Activated naive CD4-positive, alpha-beta T cell (primary cell): Measurements from ENCODE around the gene RAB10.
"Not testable (repeated sequence)": the region's sequence is repeated elsewhere in the genome, so short reads cannot be mapped to it uniquely, and the experiment has no call there.

Experiments used
- DNase-seq, 4 experiments: peaks; one replicate each; lab custom pipeline; 2025; lab: John Stamatoyannopoulos, UW

RAB10 gene

DNA sequence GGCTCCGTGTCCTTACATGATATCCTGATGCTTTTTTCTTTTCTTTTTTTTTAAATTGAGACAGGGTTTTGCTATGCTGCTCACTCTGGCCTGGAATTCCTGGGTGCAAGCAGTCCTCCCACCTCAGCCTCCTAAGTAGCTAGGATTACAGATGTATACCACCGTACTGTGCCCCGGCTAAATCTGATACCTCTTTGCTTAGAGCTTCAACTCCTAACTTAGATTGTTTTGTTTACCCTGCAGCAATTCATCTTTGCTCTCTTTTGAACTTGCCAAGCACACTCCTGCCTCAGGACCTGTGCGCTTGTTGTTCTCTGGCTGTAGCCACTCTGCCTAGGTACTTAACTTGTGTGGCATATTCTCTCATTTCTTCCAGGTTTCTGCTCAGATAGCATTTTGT is 24.5 kb downstream of the RAB10 start:
- DNase-seq: no peak

DNA sequence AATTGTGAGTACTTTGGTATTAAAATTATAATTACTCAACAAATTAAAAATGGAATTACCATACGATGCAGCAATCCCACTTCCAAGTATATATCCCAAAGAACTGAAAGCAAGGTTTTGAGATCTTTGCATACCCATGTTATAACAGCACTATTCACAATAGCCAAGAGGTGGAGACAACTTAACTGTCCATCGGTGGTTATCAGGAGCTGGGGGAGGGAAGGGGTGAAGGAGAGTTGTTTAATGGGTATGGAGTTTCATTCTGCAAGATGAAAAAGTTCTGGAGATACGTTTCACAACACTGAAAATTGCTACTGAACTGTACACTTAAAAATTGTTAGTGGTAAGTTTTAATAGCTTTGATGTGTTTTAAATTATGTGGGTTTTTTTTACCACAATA is 25.7 kb downstream of the RAB10 start:
- DNase-seq: no peak

DNA sequence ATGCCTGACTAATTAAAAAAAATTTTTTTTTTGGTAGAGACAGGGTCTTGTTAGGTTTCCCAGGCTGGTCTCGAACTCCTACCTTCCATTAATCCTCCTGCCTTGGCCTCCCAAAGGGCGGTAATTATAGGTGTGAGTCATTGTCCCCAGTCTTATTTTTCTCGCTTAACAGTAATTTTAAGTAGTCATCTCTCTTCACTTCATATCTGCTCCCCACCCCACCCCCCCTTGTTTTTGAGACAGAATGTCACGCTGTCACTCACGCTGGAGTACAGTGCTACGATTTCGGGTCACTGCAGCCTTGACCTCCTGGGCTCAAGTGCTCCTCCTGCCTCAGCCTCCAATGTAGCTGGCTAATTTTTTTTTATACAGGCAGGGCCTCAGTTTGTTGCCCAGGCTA is 27.7 kb downstream of the RAB10 start:
- no peak for DNase-seq

DNA sequence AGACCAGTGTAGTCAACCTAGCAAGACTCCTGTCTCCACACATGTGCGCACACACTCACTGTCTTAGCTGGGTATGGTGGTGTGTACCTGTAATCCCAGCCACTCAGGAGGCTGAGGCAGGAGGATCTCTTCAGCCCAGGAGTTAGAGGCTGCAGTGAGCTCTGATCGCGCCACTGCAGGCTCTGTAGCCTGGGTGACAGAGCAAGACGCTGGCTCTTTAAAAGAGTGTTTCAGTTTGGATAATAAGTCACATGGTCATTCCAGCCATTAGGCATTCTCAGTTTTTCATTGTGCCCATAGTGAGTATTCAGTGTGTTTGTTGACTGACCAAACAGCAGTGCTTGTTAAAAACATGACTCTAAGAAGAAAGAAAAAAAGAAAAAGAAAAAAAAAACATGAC is 31.0 kb downstream of the RAB10 start:
- no peak for DNase-seq

DNA sequence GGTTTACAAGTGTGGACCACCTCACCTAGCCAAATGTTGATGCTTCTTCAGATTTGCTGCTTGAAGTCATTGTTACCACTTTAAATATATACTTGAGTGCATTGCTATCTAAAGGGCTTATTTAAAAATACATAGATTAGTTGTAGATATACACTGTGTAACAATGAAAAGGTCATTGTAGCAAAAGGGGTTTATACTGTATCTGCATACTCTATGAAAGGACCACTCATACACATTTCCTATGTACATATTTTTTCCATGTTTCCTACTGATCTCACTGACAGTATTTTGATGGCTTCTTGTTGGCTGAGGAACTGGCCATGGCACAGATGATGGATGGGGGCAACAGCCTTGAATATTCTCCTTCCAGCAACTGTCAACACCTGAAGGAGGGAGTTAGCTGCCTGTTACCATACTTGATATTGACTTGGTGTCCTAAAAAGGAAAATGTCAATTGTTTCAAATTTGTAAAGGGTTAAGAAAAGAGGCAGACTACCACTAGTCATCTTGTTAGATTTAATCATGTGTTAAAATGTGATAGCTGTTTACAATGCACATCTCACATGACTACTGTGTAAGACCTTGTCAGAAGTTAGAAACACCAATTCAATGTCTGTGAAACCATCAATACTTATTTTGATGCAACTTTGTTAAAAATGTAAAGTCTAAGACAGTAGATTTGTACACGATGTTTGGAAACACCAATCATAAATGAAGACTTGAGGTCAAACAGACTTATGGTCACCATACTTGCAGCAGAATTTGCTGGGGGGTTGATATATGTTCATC is 33.5 kb downstream of the RAB10 start:
- DNase-seq: no peak

DNA sequence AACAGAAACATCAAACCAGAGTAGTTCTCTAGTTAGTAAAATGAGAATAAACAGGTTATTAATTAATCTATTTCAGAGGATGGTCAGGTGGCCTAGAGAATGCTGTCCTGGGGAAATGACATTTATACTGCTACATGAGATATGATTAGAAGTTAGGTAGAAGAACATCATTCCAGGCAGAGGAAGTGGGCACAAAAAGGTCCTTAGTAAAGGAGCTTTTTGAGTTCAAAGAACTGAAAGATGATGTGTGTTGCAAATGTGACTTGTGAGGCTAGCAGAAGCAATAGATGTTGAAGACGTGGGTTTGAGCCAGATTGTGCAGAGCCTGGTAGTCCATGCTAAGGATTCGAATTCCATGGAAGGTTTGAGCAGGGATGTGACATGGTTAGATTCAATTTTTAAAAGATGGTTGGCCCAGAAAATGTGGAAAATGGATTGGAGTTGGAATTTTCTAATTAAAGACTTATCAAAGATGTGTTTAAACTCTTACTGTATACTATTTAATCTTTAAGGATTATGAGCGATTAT is 34.2 kb downstream of the RAB10 start:
- no peak for DNase-seq

DNA sequence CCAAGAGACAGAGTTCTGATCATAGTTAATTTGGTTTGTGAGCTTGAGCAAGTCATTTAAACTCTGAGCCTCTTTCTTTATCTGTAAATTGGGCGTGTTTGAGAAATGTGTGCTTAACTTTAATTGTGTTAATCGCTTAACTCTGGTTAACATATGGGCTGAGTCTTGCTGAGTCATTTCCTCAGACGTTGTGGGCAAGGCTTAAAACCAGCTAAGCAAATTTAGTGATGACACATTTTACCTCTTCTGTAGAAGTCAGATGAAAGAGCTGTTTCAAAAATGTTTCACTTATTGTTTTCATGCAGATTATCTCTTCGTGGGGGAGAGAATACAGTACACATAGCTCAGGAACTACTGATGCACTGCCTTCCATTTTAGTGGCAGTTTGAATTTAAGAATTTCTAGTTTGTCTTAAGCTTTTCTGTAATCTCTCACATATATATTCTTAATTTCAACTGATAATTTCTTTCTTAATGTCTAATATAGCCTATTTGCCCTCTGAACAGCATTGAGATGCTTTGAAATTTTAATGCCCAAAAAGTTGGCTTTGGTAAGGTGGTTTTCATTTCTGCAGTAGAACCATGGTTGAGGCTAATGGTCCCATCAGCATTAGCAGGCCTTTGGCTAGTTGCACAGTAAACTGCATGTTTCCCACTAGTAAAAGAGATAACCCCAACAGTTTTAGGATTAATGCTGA is 34.9 kb downstream of the RAB10 start:
- DNase-seq: no peak

DNA sequence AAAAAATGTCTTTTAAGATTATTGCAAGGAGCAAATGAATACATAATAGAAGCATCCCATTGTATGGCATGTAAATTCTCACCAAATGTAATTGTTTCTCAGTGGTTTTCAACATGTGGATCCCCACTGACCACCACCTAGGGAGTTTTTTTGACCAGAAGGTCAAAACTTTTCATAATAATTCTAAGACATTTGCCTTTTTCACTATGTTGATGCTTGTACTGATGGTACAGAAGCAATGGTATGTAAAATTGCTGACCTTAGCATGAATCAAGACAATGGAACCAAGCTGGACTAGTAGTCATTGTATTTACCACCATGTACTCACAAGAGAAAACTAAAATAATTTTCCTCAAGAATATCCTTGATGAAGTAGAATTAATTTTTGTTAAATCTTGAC is 36.8 kb downstream of the RAB10 start:
- DNase-seq: no peak

DNA sequence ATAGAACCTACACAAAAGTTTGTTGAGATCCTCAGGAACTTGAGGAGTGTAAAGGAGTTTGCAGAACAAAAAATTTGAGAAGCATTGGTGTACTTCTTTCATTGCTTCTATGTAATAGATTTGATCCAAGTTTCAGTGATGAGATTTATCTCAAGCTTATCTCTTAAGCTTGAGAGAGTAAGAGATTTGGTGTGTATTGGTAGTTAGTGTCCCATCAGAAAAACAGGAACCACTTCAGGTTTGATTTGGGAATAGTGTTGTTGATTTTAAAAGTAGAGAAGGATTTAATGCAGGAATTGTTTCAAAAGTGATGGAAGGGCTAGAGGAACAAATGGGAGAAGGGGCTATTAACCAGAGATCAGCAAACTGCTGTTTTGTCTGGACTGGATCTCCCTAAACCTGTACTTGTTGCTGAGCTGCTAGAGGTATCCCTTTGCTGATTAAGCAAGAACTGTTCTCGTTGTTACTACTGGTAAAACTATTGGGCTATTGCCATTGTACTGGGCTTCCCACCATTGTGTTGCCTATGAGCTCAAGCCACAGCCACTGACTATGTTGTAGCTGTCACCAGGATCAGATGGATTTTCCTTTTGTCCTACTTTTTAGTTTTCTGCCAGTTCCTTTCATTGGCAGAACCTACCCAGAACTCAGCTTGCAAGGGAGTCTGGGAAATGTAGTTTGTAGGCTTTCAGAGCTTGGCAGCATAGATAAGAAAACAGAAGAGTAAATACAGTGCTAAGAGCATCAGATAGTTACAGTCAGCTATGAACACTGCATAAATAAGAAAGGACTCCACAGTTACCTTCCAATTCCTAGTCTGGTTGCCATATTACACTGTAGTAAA is 39.3 kb downstream of the RAB10 start:
- DNase-seq: no peak

DNA sequence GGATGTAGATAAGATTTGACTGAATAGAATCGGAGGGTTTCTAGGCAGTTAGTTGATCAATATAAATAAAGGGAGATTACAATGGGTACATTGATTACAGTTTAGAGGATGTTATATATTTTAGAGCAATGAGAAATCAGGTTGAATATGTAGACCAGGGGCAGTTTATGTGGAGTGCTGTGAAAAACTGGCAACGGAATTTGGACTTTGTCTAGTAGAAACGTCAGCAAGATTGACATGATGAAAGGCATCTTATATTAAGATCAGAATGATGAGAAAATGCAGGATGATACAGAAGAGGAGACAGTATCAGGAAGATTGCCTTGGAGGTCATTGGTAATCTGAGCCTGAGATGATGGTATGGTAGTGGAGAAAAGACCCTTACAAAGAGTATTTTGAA is 39.9 kb downstream of the RAB10 start:
- no peak for DNase-seq

DNA sequence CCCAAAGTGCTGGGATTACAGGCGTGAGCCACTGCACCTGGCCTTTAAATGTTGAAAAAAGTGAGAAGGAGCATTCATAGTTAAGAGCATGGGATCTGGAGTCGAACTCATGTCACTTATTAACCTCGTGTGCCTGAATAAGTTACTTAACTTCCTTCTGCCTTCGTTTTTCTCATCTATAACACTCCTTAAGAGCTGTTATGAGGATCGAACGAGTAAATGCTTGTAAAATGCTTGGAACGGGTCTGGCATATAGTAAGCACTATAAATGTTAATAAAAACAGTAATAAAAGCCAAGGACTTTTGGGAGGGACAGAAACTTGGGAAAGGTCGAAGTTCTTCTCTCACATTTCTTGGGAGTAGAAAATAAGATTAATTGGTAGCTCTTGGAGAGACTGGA is 40.8 kb downstream of the RAB10 start:
- DNase-seq: no peak

DNA sequence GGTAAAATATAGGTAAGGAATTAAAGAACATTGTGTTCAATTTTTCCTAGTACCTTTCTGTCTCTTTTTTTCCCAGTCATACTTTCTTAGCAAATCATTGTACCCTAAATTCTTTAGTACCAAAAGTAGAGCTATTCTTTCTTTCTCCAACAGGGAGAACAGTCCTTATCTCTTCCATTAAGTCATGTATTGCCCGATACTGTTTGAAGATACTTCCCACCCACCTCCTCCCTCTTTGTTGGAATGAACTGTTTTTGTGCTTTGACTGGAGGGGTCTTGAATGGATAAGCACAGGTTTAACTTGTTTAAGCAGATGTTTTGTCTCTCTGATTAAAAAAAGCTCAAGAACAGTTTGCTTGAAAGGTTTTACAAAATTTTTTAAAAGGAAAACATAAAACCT is 41.3 kb downstream of the RAB10 start:
- DNase-seq: no peak

DNA sequence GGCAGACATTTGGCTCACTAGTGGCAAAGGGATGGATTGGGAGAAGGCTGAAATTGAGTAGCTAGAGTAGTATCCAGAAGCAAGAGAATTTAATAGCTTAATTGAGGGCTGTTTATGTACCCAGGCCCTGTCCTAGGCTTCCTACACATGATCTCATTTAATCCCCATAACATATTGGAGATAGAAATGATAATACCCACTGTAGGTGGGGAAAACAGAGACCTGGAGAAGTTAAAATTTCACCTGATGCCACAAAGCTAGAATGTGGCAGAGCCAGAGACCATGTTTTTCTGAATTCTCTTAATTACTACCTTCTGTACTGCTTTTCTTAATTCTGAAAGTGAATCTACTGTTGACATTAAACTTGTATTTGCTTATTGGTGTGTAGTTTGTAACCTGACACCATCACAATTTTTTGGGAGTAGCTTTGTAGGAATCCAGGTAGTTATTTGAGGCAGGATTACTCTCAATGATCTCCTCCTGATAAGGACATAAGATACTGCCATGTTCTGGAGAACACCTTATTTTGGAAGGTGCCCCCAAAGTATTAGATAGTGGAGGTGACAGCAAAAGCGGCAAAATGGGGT is 42.2 kb downstream of the RAB10 start:
- DNase-seq: no peak

DNA sequence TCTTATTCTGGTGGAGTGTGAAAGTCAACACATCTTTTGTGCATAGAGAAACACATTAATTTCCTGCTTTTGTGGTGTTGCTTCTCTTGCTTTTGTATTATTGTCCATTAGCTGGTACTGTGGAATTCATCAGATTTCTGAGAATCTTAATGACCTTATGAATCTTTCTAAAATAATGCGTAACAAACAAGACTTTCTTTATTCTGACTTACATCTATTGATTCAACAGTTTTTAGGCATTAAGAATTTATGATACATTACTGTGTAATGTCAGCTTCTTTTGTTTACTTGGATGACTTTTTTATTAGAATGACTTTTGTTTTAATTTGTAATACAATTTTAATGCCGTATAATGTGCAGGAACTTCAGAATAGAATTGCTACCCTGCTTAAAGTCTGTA is 43.4 kb downstream of the RAB10 start:
- no peak for DNase-seq

DNA sequence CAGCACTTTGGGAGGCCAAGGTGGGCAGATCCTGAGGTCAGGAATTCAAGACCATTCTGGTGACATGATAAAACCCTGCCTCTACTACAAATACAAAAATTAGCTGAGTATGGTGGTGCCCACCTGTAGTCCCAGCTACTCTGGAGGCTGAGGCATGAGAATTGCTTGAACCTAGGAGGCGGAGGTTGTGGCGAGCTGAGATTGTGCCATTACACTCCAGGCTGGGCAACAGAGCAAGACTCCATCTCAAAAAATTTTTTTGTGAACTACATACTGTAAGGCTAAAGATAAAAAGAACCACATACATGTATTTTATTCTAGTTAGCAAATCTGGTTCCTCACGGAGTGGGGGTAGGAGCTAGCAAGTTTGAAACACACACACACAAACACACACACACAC is 45.1 kb downstream of the RAB10 start:
- DNase-seq: no peak

DNA sequence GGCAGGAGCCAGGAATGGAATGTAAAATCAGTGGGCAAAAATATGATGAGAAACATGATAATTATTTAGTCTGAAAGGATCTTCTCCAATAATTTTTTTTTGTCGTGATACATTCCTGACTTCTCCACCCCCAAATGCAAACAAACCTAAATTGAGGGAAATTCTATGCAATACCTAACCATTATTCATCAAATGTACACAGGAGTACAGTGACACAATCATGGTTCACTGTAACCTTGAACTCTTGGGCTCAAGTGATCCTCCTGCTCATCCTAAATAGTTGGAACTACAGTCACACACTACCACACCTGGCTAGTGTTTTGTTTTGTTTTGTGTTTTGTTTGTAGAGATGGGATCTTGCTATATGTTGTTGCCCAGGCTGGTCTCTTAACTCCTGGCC is 46.5 kb downstream of the RAB10 start:
- no peak for DNase-seq

DNA sequence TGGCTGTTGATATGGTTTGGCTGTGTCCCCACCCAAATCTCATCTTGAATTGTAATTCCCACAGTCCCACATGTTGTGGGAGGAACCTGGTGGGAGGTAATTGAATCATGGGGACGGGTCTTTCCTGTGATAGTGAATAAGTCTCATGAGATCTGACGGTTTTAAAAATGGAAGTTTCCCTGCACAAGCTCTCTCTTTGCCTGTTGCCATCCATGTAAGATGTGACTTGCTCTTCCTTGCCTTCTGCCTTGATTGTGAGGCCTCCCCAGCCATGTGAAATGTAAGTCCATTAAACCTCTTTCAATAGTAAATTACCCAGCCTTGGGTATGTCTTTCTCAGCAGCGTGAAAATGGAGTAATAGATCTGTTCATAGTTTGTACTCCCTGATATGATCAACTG is 47.0 kb downstream of the RAB10 start:
- DNase-seq: not testable (repeated sequence)

DNA sequence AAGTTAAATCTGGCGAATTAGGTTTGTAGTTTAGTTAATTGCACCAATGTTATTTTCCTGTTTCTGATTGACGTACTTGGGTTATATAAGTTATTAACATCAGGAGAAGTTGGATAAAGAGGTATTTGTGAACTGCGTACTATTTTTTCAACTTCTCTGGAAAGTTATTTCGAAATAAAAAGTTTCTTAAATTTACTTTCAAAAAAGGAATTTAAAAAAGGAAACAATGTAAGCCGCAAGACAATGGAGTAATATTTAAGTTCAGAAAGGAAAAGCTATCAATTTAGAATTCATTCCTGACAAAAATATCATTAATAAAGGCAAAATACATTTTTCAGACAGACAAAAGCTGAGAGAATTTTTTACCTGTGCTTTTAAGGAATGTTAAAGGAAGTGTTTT is 47.7 kb downstream of the RAB10 start:
- DNase-seq: no peak

DNA sequence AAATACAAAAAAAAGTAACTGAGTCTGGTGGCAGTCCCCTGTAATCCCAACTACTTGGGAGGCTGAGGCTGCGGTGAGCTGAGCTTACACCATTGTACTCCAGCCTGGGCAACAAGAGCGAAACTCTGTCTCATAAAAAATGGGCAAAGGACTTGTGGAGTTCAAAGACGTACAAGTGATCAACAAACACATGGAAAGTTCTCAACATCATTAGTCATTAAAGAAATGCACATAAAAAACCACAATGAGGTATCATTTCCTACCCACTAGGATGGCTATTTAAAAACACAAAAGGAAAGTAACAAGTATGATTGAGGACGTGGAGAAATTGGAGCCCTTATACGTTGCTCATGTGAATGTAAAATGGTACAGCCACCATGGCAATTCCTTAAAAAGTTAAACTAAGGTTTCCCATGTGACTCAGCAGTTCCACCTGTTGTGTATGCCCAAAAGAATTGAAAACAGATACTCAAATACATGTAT is 52.3 kb downstream of the RAB10 start:
- no peak for DNase-seq

DNA sequence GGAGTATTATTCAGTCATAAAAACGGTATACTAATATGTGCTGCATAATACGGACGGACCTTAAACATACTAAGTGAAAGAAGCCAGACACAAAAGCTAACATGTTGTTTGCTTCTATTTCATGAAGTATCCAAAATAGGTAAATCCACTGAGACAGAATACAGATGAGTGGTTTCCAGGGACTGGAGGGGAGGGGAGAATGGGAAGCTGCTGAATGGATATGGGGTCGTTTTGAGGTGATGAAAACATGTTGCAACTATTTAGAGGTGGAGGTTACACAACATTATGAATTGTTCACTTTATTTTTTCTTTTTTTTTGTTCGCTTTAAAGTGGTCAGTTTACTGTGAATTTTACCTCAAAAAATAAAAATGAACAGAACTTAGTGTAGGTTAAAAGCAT is 52.9 kb downstream of the RAB10 start:
- no peak for DNase-seq

DNA sequence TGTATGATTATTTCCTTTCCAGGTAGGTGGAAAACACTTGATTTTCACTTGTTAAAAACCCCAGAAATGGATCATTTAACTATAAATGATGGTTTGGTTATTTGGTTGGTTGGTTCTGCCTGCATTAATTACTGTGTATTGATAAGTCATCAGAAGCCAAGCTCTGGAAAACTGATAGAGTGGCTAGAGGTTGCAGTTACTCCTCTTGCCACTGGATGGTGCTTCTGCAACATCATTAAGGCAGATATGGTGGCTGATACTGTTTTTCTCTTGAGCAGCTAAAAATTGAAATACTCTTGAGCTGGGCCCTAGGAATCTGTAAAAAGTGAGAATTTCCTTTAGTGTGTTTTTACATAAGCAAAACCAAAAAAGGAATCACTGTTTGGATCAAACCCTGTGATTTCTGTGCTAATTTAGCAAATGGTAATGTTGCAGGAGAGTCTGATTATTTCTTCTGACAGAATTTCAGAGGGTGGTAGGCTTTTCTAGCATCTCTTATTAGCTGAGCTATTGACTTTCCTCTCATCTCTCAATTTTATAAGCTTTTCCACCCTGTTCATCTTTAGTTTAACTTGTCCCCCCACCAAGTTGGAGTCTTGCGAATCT is 54.3 kb downstream of the RAB10 start:
- no peak for DNase-seq

DNA sequence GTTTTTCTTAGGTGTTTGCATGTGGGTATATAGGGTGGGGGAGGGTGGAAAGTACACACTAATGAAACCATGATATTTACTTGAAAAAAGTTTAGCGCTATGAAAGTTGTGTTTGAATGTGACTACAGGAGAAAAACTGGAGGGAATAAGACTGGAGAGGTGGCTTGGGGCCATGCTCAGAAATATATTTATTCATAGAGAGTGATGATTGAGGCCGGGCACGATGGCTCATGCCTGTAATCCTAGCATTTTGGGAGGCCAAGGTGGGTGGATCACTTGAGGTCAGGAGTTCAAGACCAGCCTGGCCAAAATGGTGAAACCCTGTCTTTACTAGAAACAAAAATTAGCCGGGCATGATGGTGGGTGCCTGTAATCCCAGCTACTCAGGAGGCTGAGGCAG is 55.0 kb downstream of the RAB10 start:
- not testable (repeated sequence) for DNase-seq
